Measurements from ENCODE around the gene TPPP.

- TF ChIP-seq CTCF (optimal IDR thresholded peaks at IDR 0.05 in 1 of 3, IDR thresholded peaks at IDR 0.05 in 1 of 3, conservative IDR thresholded peaks at IDR 0.05 in 1 of 3; ENCODE audit: extremely low read depth in 1 of 3, insufficient read depth in 2 of 3, low read length in 3 of 3) (no peak), EZH2 (IDR thresholded peaks at IDR 0.05; ENCODE audit: low read length) (no peak)
Observed at GRCh38 chr5:657570-657969, 35.6 kb downstream of the TPPP start.

All from keratinocyte (primary cell).